MV-4-11 (cell line): ENCODE data around the gene EMILIN1.

Experiments
- DNase-seq: peaks from one replicate; lab custom pipeline; 2025; lab: John Stamatoyannopoulos, UW

The EMILIN1 gene

DNA sequence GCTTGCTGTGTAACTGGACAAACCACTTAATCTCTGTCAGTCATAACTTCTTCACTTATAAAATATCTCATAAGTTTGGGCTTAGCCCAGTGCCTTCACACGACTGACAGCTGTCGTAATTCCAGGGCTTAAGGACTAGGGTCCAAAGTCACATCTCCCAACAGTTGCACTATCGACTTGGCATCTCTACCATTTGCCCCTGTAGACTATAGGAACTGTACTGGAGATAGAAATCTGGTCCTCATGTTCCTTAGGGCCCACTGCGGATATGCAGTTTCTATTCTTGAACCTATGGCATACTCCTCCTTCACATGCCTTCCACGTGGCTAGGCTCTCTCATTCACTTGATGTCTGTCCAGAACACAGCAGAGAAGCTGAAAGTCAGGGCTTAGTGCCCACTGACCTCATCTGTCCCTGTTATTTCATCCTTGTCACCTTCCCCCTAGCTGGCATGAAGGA is 47.9 kb downstream of the EMILIN1 start:
- no peak for DNase-seq

DNA sequence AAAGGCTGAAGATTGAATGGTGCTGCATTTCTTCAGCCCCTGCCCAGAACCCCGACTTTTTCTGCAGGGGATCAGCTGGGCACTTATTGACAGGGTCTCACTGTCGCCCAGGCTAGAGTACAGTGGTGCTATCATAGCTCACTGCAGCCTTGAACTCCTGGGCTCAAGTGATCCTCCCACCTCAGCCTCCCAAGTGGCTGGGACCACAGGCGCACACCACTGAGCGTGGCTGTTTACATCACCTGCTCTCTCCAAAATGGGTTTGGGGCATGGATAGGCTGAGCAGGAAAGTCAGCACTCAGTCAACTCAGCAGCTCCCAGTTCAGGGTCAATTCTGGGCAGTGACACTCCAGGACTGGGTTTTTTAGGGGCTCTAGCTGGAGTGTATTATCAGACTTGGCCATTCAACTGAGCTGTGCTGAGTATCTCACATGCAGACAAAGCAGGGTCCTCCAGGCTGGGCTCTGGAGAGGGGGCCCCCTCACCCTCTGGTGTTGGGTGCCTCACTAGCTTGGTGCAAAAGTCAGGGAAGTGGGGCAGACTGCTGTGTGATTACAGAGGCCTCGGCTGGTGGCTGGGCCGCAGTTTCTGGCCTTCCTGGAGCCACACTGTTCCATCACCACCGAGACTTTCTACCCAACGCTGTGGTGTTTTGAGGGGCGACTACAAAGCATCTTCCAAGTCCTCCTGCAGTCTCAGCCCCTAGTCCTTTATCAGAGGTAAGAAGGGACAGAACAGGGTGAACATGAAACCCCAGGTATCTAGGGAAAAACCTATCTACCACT is 49.7 kb downstream of the EMILIN1 start:
- no peak for DNase-seq

DNA sequence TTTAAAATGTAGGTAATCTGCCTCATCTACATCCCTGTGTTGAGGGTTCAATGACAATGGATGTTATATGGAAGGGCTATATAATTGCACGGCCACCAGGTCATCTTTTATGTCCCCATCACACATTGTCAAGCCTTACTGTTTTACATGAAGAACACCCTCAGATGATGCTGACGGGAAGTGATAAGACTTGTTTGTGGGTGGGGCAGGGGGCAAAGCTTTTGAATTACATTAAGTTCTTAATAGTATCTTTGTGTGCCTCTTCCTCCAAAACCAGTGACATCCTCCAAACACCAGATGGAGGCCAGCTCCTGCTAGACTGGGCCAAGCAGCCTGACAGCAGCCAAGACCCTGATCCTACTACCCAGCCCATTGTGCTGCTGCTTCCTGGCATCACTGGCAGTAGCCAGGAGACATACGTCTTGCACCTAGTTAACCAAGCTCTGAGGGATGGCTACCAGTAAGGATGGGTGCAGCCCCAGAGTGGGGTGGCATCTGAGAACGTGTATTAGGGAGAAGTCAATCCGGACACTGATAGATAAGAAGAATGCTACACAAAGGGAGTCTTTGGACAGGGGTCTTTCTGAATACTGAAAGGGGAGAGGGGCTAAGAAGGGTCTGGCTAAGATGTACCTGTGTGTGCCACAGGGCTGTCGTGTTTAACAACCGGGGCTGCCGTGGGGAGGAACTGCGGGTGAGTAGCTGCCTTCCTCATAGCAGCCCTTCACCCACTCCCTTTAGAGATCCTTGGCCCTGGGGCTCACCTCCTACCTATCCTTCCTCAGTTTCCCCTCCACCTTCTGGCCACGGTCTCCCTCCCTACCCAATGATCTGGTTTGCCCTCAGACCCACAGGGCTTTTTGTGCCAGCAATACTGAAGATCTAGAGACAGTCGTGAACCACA is 50.5 kb downstream of the EMILIN1 start:
- no peak for DNase-seq

DNA sequence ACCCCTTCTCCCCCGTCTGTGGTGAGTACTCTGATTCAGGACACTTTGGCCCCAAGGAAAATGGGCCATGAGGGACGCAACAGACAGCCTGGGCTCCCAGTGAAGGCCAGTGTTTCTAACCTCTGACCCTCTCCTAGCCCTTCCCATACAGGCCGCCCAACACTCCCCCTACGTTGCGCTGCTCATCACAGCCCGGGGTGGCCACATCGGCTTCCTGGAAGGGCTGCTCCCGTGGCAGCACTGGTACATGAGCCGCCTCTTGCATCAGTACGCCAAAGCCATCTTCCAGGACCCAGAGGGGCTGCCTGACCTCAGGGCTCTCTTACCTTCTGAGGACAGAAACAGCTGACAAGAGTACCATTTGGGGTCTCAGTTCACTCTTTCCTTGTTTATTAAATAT is 52.0 kb downstream of the EMILIN1 start:
- no peak for DNase-seq

DNA sequence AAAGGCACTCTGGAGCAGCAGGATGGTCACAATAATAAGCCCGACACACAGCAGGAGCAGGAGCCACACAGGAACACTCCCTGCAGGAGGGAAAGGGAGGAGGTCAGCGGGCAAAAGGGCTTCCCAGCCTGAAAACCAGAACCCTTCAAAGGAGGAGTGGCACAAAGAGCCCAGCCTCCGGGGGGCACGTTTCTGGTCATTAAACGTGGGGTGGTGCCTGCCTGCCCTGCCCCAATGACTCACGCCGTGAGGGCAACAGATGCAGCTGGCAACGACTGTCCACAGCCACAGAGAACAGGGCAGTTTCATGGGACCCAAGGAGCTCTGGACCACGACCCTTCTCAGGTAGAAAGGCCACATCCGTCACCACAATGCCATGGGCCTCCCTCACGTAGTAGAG is 53.0 kb downstream of the EMILIN1 start:
- DNase-seq = no peak

DNA sequence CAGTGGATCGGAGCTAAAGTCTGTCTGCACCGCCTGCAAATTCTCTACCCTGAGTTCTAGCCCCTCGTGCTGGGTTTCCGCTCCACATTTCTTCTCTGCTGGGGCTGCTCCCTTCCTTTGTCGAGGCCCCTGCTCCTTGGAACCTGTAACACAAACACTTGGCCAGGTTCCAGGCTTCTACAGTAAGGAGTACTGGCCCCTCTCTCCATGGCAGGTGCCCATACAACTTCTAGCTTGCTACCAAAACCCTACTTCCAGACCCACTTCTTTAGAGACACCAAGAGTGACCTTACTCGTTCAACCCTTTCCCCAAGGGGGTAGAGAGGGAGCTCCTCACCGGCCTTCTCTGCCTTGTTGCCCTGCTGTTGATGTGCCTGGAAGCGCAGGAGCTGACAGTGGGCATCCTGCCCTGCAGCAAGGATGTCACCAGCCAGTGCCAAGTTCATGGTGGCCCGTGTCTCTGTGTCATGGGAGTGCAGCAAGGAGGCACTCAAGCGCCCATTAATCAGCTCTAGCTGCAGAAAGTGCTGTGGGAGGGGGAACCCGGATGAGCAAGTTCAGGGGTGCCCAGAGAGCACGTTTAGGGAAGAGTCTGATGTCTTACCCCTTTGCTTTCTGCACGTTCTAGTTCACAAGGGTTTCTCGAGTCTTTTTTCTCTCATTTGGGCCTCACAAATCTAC is 54.9 kb downstream of the EMILIN1 start:
- no peak for DNase-seq

DNA sequence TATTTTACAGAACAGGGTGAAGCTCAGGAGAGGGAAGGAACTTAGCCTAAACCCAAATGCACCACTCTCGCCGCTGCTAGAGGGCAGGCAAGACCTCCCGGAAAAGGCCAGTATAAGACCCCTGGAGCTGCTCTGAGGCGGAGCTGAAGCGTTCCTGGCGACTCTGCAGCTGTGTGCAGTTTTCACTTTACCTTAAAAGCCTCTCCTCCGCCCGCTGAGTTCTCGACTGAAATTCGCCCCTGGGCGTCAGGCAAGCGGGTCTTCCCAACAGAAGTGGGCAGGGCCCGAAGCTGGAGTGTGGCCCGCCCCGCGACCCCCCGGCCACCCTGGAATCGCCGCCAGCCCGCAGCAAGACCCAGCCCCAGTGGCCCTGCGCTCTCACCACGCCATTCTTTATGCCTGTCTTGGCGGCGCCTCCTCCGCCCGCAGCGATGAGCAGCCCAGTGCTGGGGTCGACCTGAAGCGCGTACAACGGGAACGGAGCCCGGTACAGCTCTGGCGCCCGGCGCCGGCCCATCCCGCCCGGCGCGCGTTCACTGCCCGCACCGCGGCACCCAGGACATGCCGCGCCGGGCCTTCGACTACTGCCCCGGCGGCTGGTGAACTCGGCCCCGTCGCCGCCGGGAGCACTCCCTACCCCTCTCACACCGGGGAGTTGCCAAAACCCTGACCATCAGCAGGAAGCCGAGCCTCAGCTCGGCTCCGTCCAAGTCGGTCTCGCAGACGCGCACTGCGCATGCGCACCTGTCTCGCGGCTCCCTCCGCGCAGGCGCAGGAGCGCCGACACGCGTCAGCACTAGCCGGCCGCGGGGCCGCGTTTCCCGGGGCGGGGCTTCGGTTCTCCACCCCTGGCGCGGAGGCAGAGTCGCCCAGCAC is 55.7 kb downstream of the EMILIN1 start, which contains the start of gene PREB:
Gene PREB, minus strand, starts transcription at position 732 of the 876 bp plus-strand sequence. Its CDS starts 215 bp downstream, at position 517.
- peak; percentile 95 for DNase-seq

DNA sequence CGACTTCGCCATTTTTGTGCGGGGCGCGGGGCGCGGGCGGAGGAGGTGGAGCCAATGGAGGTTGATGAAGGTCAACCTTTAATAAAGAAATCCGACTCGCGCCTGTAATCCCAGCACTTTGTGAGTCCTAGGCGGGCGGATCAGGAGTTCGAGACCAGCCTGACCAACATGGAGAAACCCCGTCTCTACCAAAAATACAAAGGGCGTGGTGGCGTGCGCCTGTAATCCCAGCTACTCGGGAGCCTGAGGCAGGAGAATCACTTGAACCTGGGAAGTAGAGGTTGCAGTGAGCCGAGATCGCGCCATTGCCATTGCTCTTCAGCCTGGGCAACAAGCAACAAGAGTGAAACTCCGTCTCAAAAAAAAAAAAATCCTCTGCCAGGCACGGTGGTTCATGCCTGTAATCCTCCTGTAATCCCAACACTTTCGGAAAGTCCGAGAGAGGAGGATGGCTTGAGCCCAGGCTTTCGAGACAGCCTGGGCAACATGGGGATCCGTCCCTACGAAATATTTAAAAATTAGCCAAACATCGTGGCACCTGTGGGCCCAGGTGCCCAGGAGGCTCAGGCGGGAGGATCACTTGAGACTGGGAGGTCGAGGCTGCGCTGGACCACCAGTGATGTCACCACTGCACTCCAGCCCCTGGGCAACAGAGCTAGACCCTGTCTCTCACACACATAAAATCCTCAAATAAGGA is 56.5 kb downstream of the EMILIN1 start:
- no peak for DNase-seq

DNA sequence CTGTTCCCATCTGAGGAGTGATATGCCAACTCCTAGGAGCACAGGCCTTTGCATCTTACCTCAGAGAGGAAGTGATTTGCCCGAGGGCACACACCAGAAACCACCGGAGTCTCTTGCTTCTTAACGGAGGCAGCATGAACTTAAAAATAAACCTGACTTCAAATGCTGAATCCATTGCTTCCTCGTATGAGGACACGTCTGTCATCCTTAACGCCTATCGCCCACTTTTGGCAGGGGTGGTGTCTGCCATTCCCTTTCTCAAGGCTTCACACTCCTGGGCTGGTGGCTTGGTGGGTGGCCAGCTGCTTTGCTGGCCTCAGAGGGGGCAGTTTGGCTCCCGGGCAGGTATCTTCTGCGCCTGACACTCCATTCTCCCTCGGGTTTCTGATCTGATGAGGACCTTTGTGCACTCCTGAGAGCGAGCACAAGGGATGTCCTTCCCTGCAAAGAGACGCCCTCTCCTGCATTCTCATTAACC is 57.1 kb downstream of the EMILIN1 start:
- DNase-seq = peak; percentile 86
